Activated CD8-positive, alpha-beta memory T cell treated with anti-CD3 and anti-CD28 coated beads for 48 hours (primary cell): ENCODE data around the gene CIB1.

ENCODE experiments used
- DNase-seq, 3 experiments: peaks; one replicate each; pipeline ENCODE4 v3.0.0-alpha.2; 2020; ENCODE audit warnings: low read depth in 2 of 3, low spot score in 2 of 3

The CIB1 gene

GRCh38 chr15:90241343-90242192, 7.8 kb upstream of the CIB1 start:
- no peak for DNase-seq

GRCh38 chr15:90240856-90241255, 7.1 kb upstream of the CIB1 start:
- no peak for DNase-seq

- DNase-seq: no peak
Observed at GRCh38 chr15:90239371-90239770, 5.6 kb upstream of the CIB1 start.

GRCh38 chr15:90234096-90234988, 601 bp upstream of the CIB1 start, which contains the start of gene GDPGP1:
Gene GDPGP1, plus strand, starts transcription at chr15:90234209. Its CDS starts 6,700 bp downstream, at chr15:90240909.
- DNase-seq: peak in 2 of 3 experiments; percentile 85 to 90

- DNase-seq: no peak
Observed at GRCh38 chr15:90232941-90233386, 777 bp downstream of the CIB1 start.

DNA sequence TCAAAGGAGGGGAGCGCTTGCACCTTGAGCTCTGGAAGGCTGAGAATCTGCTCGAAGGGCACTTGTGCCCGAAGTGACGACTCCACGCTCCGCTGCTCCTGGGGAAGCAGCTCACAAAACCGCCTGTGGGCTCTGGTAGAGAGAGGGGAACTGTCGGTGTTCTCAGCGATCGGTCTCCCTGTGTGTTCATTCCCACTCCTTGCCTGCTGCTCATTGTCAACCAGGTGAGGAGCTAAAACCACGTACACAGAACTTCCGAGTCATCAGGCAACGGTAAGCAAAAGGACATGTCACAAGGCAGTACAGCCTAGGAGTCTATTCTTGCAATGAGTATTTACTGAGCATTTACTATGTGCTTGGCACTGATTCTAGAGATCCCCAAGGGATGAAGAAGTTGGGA, 1.5 kb downstream of the CIB1 start:
- no peak for DNase-seq

- DNase-seq: peak; percentile 28 to 38 (median 33)
Observed at GRCh38 chr15:90231028-90232017, 2.4 kb downstream of the CIB1 start.

DNA sequence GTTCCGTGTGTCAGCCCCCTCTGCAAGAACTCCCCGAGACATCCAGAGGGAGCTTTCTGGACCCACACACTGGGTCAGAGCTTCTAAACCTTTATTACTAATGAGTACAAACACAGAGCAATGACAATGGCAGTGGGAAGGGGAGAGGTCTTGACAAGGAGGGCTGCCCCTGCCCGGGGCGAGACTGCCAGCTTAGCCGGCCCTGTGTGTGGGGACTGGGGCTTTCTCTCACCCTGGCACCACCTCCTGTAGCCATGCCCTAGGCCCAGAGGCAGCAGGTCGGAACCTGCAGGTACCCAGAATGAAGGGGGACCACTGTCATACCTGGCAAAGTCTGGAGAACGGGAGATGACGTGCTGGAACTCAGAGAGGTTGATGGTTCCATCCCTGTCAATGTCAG, 3.1 kb downstream of the CIB1 start:
- no peak for DNase-seq

GRCh38 chr15:90230071-90230494, 3.7 kb downstream of the CIB1 start:
- no peak for DNase-seq

- DNase-seq: no peak
Observed at GRCh38 chr15:90228960-90229359, 4.8 kb downstream of the CIB1 start.

GRCh38 chr15:90227816-90228772, 5.6 kb downstream of the CIB1 start:
- DNase-seq: no peak

- no peak for DNase-seq
Observed at GRCh38 chr15:90227336-90227735, 6.4 kb downstream of the CIB1 start.

DNA sequence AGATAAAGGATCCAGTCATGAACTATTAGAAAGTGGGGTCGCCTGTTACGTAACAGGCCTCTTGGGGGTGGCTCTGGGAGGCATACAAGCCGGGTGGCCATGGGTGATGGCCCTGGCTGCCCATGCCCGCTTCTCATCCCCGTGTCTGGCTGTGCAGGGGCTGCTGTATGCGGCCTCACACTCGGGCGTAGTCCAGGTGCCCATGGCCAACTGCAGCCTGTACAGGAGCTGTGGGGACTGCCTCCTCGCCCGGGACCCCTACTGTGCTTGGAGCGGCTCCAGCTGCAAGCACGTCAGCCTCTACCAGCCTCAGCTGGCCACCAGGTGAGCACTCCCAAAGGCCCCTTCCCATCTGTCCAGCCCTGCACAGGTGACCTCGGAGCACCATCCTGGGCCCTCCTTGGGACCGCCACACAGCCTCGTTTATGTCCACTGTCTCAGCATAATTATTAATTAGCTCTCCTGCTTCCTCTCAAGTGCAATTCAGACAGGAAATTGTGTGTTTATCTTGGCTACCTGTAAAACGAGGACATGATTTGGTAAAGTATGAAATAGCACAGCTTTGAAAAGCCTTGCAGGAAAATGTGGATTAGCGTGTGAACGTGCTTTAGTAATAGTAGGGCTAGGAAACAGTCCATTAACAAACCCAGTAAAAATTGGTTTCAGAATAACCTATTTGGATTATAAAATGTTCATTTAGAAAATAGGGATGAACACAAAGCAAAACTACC, 8.1 kb downstream of the CIB1 start:
- DNase-seq: no peak

DNA sequence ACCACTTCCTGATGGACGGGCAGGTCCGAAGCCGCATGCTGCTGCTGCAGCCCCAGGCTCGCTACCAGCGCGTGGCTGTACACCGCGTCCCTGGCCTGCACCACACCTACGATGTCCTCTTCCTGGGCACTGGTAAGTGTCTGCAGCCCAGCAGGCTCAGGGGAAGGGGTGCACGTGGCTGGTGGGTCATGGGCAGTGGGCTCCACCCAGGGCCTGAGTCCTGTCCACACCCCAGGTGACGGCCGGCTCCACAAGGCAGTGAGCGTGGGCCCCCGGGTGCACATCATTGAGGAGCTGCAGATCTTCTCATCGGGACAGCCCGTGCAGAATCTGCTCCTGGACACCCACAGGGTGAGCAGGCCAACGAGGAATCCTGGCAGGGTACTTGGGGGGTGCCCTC, 8.7 kb downstream of the CIB1 start:
- DNase-seq: no peak

DNA sequence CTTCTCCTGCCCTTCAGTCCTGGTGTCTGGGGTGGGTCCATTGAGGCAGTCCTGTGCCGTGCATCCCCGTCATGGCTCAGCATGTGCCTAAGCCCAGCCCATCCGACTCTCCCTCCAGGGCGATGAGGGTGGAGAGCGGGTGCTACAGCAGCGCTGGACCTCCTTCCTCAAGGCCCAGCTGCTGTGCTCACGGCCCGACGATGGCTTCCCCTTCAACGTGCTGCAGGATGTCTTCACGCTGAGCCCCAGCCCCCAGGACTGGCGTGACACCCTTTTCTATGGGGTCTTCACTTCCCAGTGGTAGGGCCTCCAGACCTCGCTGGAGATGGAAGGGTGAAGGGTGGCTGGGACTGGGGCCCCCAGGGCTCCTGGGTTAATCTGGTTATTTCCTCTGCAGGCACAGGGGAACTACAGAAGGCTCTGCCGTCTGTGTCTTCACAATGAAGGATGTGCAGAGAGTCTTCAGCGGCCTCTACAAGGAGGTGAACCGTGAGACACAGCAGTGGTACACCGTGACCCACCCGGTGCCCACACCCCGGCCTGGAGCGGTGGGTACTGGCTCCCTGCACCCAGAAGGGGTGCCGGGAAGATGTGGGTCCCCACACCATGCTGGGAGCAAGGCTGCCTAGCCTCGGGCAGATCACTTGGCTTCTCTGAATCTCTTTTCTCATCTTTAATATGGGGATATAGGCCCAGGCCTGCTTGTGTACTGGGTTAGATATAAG, 10.1 kb downstream of the CIB1 start:
- DNase-seq: no peak

DNA sequence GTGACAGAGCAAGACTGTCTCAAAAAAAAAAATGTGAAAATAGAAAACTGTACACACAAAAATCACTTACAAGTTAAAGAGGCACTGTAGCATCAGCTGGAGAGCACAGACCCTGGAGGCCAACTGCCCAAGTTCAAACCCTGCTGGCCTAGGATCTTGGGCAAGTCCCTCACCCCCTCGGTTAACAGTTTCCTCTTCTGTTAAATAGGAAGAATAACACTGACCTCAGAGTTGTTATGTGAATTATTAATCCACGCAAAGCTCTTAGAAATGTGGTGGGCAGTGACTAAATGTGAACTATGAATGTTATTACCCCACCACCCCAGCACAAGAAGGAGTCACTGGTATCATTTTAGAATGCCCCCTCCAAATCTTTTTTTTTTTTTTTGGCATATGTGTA, 11.2 kb downstream of the CIB1 start:
- DNase-seq: no peak

- DNase-seq: no peak
Observed at GRCh38 chr15:90221246-90221900, 12.4 kb downstream of the CIB1 start.
